Ascending aorta (tissue), 2 donors: Measurements from ENCODE around the gene CHST11. TPM values are rescaled to one million over a fixed set of nuclear protein-coding genes. Genes with fewer than 3 reads are reported as not detected.

Experiments used
- DNase-seq, 2 donors: peaks; one replicate each; pipeline ENCODE4 v3.0.0-alpha.2; 2019; ENCODE audit warnings: low spot score in 2 of 2
- H3K27ac ChIP-seq, 2 donors: fragments of 200-600 bp; sonication (generic); one replicate each; pipeline ENCODE4 v1.5.1; 2016 to 2017; ENCODE audit warnings: mild to moderate bottlenecking in 1 of 2
- H3K27me3 ChIP-seq: fragments of 200-600 bp; sonication (generic); one replicate; pipeline ENCODE4 v1.5.1; 2017
- H3K36me3 ChIP-seq, 2 donors: fragments of 200-600 bp; sonication (generic); one replicate each; pipeline ENCODE4 v1.5.1; 2016
- H3K4me1 ChIP-seq, 2 donors: fragments of 200-600 bp; sonication (generic); one replicate each; pipeline ENCODE4 v1.5.1; 2016 to 2017; ENCODE audit warnings: mild to moderate bottlenecking in 1 of 2
- H3K4me3 ChIP-seq, 2 donors: fragments of 200-600 bp; sonication (generic); one replicate each; pipeline ENCODE4 v1.5.1; 2016 to 2017; ENCODE audit warnings: mild to moderate bottlenecking in 1 of 2
- H3K9me3 ChIP-seq, 2 donors: fragments of 200-600 bp; sonication (generic); one replicate each; pipeline ENCODE4 v1.5.1; 2016
- intact Hi-C: fragments of 100-400 bp; cut with DNase I; formaldehyde crosslinking; loops from one replicate; pipeline ENCODE4 v1.15.1; 2023
- total RNA-seq: library from RNA; depleted of rRNA; stranded (reverse); fragments of >200 nt; gene quantifications from one replicate; pipeline ENCODE4 v1.1.0, GENCODE V29; 2016
- TF ChIP-seq, protein P1 (sequence below), 3 experiments: fragments of 200-600 bp in 2 of 3; fragments of 450-650 bp in 1 of 3; sonication (generic) in 2 of 3; IDR thresholded peaks; one replicate each; pipeline ENCODE4 v1.5.1; 2016 to 2019; ENCODE audit warnings: antibody characterized with exemption in 3 of 3, mild to moderate bottlenecking in 1 of 3, moderate library complexity in 1 of 3

The CHST11 gene
- total RNA-seq, 1 donor from 2014 or later = 63.2 TPM

- no peak overlapping the region for H3K4me3 ChIP-seq
- H3K4me1 ChIP-seq = no peaks in the 10 kb centered on the region
- intact Hi-C loops = no loop called here
Observed at GRCh38 chr12:104469523-104469922, 12.8 kb downstream of the CHST11 start.

GRCh38 chr12:104470521-104470920 is 13.8 kb downstream of the CHST11 start:
- no peaks in the 10 kb centered on the region for H3K4me1 ChIP-seq
- DNase-seq = no peak
- intact Hi-C loops = no loop called here
- no peaks in the 10 kb centered on the region for H3K9me3 ChIP-seq
- TF ChIP-seq, protein P1, sequence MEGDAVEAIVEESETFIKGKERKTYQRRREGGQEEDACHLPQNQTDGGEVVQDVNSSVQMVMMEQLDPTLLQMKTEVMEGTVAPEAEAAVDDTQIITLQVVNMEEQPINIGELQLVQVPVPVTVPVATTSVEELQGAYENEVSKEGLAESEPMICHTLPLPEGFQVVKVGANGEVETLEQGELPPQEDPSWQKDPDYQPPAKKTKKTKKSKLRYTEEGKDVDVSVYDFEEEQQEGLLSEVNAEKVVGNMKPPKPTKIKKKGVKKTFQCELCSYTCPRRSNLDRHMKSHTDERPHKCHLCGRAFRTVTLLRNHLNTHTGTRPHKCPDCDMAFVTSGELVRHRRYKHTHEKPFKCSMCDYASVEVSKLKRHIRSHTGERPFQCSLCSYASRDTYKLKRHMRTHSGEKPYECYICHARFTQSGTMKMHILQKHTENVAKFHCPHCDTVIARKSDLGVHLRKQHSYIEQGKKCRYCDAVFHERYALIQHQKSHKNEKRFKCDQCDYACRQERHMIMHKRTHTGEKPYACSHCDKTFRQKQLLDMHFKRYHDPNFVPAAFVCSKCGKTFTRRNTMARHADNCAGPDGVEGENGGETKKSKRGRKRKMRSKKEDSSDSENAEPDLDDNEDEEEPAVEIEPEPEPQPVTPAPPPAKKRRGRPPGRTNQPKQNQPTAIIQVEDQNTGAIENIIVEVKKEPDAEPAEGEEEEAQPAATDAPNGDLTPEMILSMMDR (IDR thresholded peaks at IDR 0.05) = no peak
- H3K27me3 ChIP-seq = no peaks in the 10 kb centered on the region
- H3K4me3 ChIP-seq = no peak overlapping the region
- no peak overlapping the region for H3K27ac ChIP-seq
- no peaks in the 10 kb centered on the region for H3K36me3 ChIP-seq

More at GRCh38 chr12:104469523-104469922, 12.8 kb downstream of the CHST11 start:
- no peak for DNase-seq
- no peaks in the 10 kb centered on the region for H3K27me3 ChIP-seq
- TF ChIP-seq, protein P1 (IDR thresholded peaks at IDR 0.05) = no peak
- H3K9me3 ChIP-seq = no peaks in the 10 kb centered on the region
- H3K27ac ChIP-seq = no peak overlapping the region
- H3K36me3 ChIP-seq = no peaks in the 10 kb centered on the region

DNA sequence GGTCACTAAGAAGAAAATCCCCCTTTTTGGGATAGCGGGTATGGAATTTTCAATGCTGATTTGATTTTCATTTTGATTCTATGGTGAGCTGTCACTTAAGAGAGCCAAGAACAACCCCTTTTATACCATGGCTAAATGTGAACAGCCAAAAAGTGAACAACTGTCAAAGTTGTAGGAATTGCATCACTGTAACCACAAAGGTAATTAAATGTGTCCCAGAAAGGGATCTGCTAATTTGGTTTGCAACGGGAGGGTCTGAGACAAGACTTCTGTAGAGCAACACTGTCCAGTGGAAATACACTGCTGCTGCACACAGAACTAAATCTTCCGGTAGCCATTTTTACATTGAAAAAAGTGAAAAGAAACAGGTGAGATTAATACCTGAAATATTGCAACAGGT is 14.6 kb downstream of the CHST11 start:
- DNase-seq = no peak
- H3K9me3 ChIP-seq = no peaks in the 10 kb centered on the region
- no peaks in the 10 kb centered on the region for H3K27me3 ChIP-seq
- H3K4me3 ChIP-seq = no peak overlapping the region
- H3K4me1 ChIP-seq = no peaks in the 10 kb centered on the region
- intact Hi-C loops = no loop called here
- no peaks in the 10 kb centered on the region for H3K36me3 ChIP-seq
- TF ChIP-seq, protein P1 (IDR thresholded peaks at IDR 0.05) = no peak
- H3K27ac ChIP-seq = no peak overlapping the region

DNA sequence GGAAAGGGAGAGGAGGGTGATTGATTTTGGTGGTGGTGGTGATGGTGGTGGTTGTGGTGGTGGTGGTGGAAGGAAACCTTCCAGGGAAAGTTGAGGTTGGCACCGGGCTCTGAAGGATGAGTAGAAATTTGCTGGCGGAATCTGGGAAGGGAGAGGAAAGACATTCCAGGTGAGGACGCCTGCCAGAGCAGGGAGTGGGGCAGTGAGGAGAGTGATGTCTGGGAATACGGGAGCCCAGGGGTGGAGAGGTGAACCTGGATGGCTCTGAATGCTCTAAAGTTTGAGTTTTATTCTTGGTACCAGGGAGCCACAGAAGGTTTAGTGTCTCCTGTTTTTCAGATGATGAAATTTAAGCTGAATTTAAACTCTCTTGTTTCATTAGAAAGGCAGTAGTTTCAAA is 16.0 kb downstream of the CHST11 start:
- DNase-seq = no peak
- Histone ChIP-seq H3K4me3 (no peak overlapping the region), H3K36me3 (no peaks in the 10 kb centered on the region), H3K4me1 (no peaks in the 10 kb centered on the region), H3K27me3 (no peaks in the 10 kb centered on the region), H3K9me3 (no peaks in the 10 kb centered on the region), H3K27ac (no peak overlapping the region)
- TF ChIP-seq, protein P1 (IDR thresholded peaks at IDR 0.05) = no peak
- intact Hi-C loops = no loop called here

GRCh38 chr12:104473374-104473983 is 16.7 kb downstream of the CHST11 start:
- Histone ChIP-seq H3K9me3 (no peaks in the 10 kb centered on the region), H3K4me1 (no peaks in the 10 kb centered on the region), H3K4me3 (no peak overlapping the region), H3K36me3 (no peaks in the 10 kb centered on the region), H3K27ac (no peak overlapping the region), H3K27me3 (no peaks in the 10 kb centered on the region)
- TF ChIP-seq, protein P1 (IDR thresholded peaks at IDR 0.05) = no peak
- no peak for DNase-seq
- intact Hi-C loops = no loop called here

DNA sequence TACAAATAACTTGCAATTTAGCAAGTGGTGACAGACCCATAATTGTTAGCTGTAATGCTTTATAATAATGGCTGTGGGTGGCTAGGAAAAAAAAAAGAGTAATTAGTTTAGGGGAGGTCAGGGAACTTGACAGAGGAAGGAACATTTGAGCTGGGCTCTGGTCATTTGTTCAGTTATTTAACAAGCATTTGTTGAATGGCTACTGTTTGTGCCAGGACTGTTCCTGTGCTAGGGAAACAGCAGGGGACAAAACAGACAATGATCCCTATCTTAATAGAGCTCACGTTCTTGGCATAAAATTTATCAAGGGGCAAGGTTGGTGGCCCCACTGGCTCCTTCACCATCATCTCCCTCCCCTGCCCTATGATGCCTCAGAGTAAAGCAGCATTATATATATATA is 18.5 kb downstream of the CHST11 start:
- TF ChIP-seq, protein P1 (IDR thresholded peaks at IDR 0.05) = no peak
- H3K4me3 ChIP-seq = no peak overlapping the region
- no peaks in the 10 kb centered on the region for H3K27me3 ChIP-seq
- intact Hi-C loops = no loop called here
- H3K4me1 ChIP-seq = no peaks in the 10 kb centered on the region
- H3K9me3 ChIP-seq = no peaks in the 10 kb centered on the region
- DNase-seq = no peak
- no peak overlapping the region for H3K27ac ChIP-seq
- no peaks in the 10 kb centered on the region for H3K36me3 ChIP-seq
